HT-29 (cell line): Measurements from ENCODE around the gene PICK1. TPM values are rescaled to one million over a fixed set of nuclear protein-coding genes. Genes with fewer than 3 reads are reported as not detected.

ENCODE experiments used
- DNase-seq: peaks from one replicate; pipeline ENCODE4 v3.0.0-alpha.2; 2015; ENCODE audit warnings: low spot score
- total RNA-seq: library from RNA; depleted of rRNA; stranded (reverse); fragments of >200 nt; shearing (Covaris generic); gene quantifications from 2 replicates; pipeline ENCODE4 v1.2.3, GENCODE V29; 2014; rRNA removed

Gene PICK1
- 49.5 and 52.5 TPM in 2 replicates for total RNA-seq

DNA sequence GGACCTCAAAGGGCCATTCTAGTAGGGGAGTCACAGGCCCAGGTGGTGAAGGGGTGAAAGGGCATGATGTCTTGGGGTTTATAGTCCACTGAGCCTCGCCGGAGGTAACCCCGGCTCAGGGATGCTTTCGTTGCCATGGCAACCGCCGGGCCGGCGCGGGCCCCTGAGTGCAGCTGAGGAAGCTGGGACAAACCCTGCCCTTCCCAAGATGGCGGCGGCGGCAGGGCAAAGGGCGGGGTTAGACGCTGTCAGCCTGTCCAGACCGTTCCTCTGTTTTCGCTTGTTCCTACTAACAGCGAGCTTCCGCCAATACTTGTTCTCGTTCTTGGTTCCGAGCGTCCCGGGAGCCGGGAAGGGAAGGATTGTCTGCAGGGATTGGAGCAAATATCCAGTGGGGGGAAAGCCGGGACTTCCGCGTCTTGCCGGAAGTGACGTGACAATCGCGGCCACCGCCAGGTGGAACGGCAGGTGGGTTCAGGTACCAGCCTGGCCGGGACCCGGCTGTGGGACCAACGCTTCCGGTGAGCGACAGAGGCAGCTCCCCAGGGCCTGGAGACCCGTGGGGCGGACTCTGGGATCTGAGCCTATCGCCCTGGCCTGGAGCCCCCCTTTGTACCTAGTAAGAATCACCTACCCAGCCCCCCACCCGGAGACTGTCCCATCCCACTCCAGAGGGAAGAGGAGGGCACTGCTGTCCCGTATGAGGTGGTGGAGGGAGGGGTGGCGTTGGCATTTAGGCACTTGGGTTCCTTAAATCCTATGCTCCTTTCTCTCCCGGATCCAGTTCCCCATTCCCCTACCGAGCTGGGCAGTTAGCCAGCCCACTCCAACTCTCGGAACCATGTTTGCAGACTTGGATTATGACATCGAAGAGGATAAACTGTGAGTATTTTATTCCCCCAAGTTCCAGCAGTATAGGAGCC is at the start of gene PICK1:
Gene PICK1 (plus strand): TSS at position 436 of the 923 bp plus-strand sequence. CDS start 406 bp downstream, at position 842.
- peak; percentile 82 for DNase-seq

DNA sequence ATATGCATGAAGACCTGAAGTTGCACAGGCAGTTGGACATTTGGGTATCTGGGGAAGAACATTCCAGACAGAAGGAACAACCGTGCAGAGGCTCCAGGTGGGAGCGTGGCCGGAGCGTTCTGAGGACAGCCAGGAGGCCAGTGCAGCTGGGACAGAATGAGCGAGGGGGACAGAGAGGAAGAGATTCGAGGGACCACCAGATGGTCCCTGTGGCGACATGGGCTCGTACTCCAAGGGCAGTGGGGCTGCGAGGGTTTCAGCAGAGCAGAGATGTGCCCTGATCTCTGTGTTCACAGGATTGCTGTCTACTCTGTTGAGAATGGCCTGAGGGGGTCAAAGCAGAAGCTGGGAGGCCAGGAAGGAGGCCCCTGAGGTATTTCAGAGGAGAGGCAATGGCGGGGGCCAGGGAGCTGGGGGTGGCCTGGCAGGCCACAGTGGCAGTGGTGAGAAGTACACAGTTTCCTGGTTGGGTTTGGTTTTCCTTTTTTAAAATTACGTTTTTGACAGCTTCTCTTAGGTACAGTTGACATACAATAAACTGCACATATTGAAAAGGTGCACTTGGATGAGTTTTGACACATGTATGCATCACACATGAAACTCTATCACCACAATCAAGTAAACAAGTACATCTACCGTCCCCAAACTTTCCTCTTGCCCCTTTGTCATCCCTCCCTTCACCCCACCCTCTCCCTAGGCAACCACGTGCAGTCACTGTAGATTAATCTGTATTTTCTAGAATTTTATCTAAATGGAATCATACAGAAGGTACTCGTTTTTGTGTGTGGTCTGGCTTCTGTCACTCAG is 48.0 kb upstream of the PICK1 start:
- no peak for DNase-seq

DNA sequence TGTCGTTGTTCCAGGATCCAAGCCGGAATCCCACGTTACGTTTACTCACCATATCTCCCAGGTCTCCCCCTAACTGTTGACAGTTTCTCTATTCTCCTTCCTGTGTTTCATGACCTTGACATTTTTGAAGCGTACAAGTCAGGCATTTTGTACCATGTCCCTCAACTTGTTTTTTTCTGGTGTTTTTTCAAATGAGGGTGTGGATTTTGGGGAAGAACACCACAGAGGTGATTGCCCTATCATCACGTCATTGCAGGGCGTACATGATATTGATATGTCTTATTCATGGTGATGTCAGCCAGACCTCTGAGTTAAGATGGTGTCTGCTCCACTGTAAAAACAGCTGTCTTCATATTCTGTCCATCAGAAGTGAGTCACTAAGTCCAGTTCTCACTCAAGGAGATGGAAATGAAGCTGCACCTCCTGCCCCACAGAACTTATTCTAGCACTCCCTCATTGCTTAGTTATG is 44.6 kb upstream of the PICK1 start:
- DNase-seq: no peak

DNA sequence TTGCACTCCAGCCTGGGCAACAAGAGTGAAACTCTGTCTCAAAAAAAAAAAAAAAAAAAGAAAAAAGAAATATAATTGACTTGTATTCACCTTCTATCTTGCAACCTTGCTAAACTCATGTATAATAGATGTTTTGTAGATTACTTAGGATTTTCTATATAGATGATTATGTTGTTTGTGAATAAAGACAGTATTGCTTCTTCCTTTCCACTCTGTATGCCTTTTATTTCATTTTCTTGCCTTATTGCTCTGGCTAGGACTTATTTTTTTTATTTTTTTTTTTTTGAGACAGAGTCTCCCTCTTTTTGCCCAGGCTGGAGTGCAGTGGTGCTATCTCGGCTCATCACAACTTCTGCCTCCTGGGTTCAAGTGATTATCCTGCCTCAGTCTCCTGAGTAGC is 43.1 kb upstream of the PICK1 start:
- no peak for DNase-seq

DNA sequence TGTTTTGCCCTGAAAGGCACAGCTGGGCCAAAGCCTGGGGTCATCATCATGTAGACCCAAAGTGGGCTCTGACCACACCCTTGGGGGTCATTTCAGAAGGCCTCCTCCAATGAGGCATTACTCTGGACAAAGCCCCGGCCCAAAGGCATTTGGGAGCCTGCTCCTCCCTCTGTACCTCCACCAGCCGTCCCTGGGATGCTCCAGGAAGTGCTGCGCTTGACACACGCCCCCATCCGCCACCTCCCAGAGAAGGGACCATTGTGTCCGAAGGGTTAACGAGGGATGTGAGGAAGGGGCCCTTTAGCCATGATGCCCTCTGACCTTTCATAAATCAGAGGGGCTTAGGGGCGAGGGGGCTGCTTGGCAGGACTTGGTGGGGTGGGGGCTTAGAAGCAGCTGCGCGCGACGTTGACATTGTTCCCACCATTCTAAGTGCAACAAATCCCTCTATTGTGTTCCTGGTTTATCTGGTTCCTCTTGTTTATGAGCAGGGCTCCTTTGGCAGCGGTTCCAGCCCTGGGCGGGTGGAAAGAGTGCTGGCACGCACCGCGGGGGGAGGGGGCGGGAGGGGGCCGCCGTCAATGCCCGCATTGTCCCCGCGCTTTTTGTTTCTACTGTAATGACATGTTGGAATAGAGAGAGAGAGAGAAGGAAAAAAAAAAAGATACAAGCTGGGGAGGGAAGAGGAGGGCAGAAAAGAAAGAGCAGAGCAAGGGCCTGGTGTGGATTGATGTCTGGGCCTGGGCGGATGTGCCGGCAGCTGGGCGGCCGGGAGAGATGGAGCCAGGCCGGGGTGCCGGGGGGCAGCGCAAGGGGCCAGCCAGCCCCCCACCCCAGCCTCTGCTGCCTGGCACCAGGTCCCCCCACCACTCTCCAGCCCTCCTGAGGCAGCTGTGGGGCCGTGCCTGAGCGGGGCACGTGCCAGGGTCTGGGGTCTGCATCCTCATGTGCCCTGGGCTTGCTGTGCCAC is 40.7 kb upstream of the PICK1 start:
- DNase-seq: peak; percentile 25

DNA sequence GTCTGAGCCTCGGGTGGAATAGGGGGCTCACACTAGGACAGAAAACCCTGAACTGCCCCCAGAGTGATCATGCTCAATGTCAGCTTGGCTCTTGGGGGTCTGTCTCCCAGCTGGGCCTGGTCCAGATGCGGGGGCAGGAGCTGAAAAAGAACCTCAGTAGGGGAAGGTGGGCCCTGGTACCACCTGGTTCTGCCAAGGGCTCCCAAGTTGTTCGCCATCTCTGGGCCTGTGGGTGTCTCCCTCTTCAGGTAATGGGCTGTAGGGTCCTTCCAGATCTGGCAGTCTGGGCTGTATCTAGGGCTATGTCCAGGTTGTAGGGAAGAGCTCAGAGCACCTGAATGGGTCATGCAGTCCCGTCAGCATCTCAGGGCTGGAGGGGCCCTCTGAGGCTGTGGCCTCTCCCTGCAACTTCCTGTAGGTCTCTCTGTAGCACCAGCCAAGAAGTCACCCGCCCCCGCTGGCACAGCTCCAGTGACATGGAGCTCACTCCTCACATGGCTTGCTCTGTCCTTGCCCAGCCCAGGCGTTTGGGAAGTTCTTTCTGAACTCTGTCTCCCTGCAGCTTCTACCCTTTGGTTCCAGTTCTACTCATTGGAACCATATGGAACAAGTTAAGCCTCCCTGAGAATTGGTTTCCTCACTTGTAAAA is 39.8 kb upstream of the PICK1 start:
- peak; percentile 29 for DNase-seq

DNA sequence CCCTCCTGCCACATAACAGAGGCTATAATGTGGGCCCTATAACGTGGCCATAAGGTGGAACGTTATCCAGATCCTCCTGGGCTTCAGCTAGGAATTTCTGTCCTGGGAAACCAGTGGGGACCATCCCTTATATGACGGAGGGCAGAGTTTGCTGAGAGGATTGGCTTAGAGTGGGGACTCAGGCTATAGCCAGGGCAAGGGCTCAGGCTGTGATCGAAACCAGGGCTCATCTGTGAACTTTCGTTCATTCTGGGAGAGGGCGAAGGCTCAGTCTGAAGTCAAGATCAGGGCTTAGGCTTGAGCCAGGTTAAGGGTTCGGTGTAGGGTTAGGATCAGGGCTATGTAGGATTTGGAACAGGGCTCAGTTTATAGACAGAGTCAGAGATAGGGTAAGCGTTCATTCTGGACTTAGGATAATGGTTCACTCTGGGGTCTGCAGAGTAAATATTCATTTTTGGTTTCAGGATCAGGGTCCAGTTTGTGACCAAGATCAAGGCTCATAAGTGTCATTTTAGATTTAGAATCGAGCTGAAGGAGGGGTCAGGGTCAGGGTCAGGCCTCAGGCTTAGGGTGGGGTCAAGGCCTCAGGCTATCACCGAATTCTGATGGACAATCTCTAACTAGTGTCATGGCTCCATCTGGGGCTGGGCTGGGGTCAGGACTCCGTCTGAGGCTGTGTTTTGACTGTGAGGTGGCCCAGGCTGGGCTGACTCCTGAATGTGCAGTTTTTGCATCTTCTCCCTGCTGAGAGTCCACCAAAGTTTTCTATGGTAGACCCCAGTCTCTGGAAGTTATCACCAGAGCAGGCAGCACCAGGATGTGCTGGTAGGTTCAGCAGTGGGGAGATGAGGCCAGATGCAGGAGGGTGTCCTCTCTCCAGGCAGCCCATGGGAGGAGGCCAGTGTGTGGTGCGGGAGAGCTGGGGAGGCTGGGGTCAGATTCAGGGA is 39.0 kb upstream of the PICK1 start:
- DNase-seq: no peak

DNA sequence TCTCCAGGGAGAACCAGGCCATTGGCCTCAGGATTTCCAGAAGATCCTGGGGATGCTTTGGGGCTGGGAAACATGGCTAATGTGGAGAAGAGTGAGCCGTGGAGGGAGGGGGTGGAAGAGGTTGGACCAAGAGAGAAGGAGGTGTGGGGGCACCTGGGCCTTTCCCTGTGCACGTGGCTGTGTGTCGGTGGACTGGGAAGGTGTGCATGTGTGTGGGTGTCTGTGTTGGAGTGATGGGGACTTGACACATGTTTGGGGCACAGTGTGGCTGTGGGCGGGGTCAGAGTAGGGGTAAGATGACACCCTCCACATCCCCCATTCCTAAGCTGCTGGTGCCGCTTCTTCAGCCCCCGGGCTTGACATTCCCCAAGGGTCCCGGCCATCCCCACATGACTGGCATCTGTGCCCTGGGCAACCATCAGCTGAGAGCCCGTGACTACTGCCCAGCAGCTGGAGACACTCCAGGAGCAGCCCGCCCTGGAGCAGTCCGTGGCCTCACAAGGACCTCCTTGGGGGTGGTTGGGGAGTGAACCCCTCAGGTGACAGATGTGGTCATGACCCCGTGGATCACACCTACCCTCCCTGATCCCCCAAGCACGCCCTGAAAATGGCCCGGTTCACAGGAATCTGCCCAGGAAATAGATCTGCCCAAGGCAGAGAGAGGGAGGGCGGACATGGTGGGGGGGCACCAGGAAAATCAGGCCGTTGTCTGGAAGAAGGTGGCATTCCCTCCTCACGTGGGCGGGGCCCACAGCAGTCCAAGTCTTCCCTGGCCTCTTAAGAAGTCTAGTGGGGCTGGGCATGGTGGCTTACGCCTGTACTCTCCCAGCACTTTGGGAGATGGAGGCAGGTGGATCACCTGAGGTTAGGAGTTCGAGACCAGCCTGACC is 38.0 kb upstream of the PICK1 start:
- DNase-seq: no peak

DNA sequence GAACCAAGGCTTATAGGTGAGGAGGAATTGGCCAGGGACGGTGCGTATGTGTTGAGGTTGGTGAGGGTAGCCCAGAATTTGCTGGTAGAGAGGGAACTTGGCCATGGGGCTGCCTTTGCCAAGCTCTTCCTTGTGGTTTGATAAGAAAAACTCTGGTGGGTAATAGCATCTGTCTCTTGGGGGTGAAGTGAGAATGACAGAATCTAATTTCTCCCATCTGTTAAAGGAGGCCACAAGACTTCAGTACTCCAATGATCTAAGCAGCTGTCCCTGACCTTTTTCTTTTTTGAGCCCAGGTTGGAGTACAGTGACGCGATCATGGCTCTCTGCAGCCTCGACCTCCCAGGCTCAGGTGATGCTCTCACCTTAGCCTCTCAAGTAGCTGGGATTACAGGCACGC is 36.0 kb upstream of the PICK1 start:
- no peak for DNase-seq

DNA sequence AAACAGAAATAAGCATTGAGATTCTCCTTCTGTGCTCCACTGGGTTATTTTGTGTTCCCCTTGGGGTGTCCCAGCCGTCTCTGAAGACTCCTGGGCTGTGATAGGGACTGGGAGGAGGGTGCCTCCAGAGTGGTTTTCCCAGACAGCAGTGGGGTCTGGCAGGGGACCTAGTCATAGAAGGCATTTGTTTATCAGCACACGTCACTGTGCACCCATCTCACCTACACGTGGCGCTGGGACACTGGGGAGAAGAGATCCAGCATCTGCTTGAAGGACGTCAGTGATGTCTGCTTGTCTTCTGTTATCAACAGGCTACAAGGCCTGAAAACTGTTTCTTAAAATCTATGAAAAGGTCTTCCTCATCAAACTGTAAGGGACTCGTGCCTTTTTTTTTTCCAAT is 34.2 kb upstream of the PICK1 start:
- no peak for DNase-seq

DNA sequence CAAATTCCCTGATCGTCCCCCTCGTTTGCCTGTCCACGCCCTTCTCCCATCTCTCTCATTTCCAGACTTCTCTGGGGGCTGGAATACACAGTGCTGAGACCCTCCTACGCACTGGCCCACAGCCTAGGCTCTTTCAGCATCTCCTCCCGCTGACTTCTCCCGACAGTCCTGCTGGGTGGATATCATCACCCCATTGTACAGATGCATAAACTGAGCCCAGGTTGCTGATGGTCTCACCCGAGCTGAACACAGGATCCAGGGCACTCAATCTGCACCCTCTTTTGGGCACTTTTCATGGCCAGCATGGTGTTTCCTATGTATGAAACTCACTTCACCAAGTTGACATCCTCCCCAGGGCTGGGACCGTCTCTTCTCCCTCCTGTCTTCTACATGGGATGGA is 31.7 kb upstream of the PICK1 start:
- no peak for DNase-seq

DNA sequence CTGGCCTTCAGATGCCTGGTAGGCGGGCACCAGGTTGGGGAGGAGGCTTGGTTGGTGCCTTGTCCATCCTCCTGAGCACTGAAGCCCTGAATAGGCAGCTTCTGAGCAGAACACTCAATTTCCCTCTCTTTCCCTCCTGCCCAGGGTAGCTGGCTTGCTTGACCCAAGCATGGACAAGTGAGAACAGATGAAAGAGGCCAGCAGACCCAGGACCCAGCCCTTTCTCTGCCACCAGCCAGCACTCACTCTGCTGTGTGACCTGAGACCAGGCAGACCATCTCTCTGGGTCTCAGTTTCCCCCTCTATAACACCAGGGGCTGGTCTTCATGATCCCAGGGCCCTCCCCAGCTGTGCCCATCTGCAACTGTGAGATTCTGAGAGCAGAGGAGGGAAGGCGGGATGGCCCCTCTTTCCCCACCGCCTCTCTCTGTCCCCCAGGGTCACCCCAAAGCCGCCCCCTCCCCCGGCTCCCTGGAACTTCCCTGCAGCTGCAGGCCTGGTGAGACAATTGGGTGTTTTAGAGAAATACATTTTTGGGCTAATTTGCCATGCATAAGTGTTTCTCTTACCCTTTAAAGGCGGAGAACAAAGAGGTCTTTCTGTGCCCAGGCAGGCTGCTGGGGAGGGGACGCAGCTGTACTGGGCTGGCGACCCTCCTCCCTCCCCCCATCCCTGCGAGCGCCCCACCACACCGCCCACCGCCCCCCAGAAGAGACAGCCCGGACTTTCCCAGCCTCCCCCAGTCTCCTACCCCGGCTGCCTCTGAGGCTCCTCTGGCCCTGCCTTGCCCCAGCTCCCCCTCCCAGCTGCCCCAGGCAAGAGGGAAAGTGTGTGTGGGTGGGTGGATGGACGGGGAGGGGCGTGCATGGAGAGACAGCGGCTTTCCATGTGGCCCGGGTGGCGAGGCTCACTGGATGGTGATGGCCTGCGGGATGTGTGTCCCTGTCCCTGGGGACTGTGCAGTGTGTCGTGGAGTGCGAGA is 30.8 kb upstream of the PICK1 start:
- no peak for DNase-seq

DNA sequence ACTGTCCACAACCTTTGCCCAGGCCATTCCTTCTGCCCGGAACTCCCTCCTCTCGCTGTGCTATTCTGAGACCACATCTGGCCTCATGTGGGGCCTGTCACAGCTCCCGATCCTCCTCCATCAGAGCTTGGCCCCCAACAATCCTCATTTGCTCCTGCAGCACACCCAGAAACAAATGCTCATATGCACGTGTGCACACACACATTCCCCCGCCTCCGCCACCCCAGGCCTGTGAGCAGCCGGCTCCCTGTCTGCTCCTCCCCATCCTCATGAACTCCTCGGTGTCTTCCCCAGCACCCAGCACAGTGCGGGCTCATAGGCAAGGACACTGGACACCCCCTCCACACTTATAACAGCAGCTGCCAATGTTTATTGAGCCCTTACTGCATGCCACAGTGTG is 29.7 kb upstream of the PICK1 start:
- no peak for DNase-seq

DNA sequence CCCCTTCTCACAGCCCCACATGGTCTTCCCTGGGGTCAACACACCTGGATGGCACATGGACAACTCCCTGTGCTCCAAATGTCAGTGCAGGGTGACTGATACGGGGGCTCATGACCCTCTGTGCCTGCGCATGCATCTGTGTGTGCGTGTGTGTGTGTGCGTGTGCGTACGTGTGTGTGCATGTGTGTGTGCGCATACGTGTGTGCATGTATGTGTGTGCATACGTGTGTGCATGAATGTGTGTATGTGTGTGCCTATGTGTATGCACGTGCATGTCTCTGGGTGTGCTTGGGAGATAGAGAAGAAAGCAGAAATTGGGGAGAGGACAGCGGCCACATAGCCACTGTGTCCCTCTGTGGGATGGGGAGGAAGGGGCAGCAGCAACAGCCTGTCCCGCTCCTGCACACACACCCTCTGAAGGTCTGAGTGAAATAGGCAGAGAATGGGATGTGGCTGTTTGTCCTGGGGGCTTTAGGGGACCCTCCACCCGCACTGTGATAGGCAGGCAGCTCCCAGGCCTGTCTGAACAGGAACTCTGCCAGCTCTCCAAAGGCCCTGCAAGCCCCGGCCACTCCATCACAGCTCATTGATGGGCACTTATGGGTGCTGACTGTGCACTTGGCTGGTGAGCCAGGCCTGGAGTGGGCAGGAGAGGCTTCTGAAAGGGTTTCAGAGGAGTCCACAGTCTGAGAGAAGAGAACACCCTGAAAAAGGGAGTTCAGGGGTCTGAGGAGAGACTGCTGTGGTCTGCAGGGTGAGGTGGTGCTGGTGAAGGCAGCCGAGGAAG is 28.7 kb upstream of the PICK1 start:
- no peak for DNase-seq

DNA sequence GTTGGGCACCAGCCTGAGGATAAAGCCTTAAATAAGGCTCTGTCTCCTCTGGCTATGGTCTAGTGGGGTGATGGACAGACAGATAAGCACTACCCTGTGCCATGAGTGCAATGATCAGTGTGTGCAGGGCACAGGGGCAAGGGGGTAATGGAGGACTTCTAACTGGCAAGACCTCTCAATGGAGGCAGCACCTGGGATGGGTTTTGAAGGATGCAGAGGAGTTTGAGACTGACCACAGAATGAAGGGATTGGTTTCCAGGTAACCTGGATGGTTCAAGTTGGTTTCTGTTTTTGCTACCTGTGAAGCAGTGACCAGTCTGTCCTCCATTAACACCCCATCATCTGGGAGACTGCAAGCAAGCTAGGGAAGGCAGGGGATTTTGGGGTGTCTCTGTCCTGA is 27.8 kb upstream of the PICK1 start:
- no peak for DNase-seq

DNA sequence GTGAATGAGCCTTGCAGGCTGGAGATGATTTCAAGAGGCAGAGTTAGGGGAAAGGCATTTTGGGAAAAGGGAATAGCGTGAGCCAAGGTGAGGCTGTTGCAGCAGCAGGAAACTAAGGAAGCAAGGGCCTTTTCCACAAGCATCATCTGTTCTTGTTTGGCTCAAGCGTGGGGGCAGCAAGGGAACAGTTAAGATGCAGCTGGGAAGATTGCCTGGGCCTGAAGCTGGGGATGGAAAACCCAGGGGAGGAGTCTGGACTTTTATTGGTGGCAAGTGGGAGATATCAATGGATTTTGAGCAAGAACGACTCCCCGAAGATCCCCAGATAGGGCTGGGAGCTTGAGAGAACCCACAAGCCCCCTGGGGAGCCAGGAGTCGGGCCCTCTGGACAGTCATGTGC is 27.3 kb upstream of the PICK1 start:
- no peak for DNase-seq
